GM19328 (cell line): ENCODE results near the gene NUP214.

ENCODE experiments used
- ATAC-seq: cut with Tn5 transposase; IDR thresholded peaks from one replicate; pipeline ENCODE4 v1.9.1; 2021; ENCODE audit warnings: mild to moderate bottlenecking, moderate library complexity; ENCODE audit not compliant: unreplicated experiment

Gene NUP214

GRCh38 chr9:131274674-131275331 lies 149.4 kb downstream of the NUP214 start:
- ATAC-seq, result no peak

- no peak for ATAC-seq
Measured at GRCh38 chr9:131275332-131276093, 150.1 kb downstream of the NUP214 start.

DNA sequence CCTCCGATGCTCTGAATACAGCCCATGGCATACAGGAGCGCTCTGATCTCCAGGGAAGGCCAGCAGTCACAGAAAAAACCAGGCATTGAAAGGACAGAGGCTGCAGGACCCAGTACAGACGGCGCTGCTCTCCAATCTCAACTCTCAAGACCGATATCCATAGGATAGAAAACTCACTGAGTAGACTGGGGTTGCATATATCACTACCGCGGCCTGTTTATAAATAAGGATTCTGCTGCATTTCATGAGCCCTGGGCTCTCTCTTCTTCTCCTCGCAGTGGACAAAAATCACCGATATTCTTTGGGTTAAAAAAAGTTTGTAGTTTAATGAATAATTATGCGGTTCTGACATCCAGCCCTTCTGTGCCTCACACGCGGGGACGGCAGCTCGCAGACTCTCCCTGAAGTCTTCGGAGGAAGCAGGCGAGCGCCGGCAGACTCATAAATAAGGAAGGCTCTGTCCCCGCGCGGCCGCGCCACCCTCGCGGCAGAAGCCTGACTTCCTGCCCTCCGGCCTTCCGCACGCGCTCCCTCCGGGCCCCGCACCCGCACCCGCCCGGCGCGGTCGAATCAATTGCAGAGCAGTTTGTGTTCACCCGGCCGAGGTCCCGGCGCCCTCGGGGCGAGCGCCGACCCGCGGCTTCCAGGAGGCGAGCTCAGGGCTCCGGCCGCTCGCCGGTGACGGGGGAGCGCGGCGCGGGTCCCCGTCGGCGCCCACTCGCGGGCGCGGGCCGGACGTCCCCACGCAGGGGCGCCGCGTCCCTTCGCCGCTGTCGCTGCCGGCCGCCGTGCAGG lies 150.9 kb downstream of the NUP214 start, which contains the start of gene FAM78A:
Gene FAM78A, minus strand, starts transcription at position 417 of the 795 bp plus-strand sequence. Its CDS starts 331 bp downstream, at position 86.
- no peak for ATAC-seq

GRCh38 chr9:131276891-131277286 lies 151.5 kb downstream of the NUP214 start:
- ATAC-seq, result no peak

DNA sequence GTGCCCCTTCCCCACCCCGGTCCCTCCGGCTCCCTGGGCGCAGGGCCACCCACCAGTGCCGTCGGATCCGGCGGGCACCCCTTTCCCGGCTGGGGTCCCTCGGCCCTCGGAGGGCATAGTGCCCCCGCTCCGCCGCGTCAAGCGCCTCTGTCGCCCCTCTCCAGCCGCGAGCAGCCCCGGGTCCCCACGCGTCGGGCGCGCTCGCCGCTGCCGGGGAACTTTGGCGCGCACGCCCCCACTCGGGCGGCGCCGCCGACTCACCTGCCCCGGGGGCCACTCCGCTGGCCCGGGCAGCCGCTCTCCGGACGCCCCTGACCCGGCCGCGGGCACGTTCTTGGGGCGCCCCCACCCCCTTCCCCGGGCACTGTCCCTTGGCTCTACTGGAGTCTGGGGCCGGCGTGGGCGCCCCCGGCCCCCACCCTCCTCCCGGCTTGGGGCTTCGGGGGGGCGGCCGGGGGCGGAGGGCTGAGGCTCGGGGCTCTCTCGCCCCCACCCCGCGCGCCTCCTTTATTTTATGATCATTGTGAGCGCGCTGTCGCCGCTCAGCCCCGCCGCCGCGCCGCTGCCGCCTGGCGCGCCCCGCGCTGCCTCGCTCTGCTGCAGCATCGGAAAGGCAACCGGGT lies 152.0 kb downstream of the NUP214 start:
- no peak for ATAC-seq

DNA sequence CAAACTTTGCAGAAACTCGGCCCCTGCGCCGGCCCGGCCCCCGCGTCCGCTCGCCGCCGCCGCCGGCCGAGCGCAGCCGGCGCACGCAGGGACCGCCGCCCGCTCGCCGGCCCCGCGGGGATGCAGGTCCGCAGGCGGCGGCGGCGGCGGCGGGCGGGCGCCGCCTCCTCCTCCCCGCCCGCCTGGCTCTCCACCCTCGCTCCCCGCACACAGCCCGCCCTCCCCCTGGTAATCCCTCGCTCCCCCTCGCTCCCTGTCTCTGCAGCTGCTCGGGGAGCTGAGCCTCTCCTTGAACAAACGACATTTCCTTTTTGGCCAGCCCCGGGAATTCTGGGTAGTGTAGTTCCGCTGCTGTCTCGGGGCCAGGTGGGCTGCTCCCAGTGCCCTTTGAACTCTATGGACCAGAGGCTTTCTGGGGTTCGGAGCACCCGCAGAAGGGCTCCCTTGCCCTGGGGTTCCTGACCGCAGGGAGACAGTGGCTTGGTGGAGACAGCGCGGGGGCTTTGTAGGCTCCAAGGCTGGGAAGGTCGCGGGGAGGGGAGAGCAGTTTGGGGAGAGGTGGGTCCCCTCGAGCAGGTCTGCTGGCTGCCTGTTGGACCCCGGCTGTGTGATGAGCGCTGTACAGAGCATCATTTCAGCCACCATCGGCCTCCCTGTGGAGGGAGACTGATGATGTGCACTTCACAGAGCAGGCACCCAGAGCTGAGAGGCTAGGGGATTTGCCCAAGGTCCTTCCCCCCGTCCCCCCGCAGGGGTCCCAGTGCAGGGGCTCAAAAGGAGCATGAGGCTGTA lies 152.7 kb downstream of the NUP214 start:
- ATAC-seq, result no peak

DNA sequence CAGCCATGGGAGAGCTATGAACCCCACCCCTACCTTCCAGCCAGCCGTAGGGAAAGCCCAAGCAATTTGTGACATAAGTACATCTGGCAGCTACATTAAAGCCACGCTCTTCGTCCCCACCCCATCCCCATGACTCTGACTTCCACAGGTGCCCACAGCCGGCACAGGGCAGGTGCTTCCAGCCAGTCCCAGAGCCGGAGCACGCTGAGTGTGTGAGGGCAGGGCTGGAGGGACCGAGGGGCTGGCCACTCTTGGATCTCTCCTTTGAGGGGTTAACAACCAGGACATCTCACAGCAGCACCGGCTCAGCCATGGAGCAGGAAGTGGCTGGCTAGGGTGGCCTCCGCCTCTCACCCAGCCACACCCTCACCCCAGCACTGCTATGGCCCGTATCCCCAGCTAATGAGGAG lies 153.3 kb downstream of the NUP214 start:
- no peak for ATAC-seq

DNA sequence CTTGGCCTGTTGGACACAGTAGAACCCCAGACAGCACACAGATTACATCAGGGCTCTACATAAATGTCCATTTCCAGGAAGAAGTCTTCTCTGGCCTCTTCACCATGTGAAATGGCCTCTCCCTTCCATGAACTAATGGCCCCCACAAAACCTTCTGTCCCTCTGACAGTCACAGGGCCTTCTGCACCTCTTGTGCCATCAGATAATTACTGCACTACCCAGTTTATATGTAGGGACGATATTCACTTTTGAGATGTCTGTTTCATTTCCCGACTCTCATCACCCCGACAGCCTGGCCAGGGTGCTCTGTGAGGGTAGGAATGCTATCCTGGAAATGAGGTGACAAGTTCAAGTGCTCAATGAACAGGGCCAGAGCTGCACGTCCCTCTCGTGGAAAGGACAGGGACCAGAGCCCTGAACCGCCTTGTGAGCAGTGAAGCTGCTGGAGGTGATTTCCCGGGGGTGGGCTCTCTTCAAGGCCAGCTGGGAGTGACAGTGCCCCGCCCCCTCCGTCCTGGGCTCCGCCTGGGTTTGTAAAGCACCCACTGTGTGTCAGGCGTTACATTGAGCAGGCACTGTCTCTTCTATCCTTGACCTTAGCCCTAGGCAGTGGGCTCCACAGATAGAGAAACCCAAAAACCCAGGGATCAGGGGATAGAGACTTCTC lies 153.9 kb downstream of the NUP214 start:
- ATAC-seq, result no peak

DNA sequence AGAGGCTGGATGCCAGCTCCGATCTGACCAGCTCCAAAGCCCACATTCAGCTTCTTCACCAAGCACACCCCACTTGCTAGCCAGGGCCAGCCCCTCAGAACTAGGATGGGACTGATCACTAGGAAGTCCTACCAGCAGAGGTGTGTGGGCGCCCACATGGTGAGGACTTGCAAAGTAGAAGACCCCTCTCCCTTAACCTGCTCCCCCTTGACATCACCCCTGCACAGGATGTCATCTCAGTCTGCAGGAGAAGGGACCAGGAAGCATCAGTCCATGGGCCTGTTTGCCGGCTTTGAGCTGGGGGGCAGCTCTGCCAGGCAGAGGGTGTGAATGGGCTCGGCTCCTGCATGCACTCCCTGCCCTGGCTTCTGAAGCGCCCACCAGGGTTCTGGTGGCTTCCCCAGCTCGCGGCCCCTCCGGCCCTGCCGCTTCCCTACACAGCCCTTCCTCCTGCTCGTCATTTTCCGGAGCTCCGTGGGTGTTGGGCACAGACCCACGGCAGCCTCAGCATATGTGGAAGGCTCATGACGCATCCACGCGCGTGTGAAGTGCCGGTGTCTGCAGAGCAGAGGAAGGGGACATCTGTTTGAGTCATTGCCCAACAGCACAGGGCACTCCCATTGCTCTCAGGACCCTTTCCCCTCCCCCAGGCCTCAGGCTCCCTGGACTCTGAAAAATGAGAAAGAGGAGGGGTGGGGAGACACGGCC lies 154.6 kb downstream of the NUP214 start:
- no peak for ATAC-seq

DNA sequence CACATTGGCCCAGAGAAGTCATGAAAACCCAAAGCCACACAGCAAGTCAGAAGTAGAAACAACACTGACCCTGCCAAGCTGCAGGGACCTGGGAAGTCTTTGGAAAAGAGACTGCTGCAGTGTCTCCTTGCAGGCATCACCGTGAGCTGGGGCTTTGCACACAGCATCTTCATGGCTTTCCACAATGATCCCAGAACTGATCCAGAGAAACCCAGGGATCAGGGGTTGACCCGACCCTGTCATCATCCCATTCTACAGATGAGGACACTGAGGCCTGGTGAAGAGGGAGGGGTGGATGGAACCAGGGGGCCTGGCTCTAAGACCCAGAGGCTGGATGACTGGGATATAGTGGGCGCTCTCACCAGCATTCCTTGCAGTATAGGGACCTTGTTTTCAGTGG lies 155.3 kb downstream of the NUP214 start:
- no peak for ATAC-seq

GRCh38 chr9:131281119-131281965 lies 156.0 kb downstream of the NUP214 start:
- no peak for ATAC-seq

- no peak for ATAC-seq
Measured at GRCh38 chr9:131282175-131282574, 156.8 kb downstream of the NUP214 start.

DNA sequence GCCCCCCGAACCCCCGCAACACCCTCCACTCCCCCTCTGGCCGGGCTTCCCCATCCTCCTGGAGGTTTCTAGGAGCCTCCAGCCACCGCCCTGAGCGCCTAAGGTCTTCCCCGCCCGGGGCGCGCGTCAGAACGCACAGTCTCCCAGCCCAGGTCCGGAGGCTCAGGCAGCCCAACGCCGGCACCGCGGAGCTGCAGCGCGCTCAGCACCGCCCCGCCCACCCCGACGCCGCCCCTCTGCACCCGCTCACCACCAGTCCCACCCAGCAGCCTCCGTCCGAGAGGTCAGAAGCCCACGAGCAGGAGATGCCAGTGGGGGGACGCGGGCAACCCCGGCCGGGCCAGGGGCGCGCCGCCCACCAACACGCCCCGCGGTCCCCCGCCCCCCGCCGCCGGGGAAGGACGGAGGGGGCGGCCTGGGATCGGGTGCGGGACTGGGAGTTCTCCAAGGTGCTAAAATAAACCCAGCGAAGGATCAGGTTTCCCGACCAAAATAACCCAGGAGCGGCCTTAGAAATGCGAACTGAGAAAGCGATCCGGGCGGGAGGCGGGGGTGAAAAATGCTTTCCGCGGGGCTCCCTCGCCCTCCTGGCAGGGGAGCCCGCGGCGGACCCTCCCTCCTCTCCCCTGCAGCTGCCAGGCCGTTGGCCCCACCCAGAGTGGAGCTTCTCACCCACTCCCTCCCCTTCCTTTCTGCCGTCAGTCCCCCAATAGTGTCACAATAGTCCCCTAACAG lies 157.5 kb downstream of the NUP214 start:
- ATAC-seq, result no peak
